GM12878 (cell line): ENCODE data around the gene AGBL3.

Experiments used
- CTCF ChIP-seq, 3 experiments: IDR thresholded peaks in 2 of 3; conservative IDR thresholded peaks in 1 of 3; 2 replicates each; pipeline ENCODE4 v1.5.1; 2011; ENCODE audit warnings: low read depth in 3 of 3, low read length in 3 of 3, mild to moderate bottlenecking in 3 of 3, control low read depth in 2 of 3, moderate library complexity in 2 of 3, inconsistent platforms in 1 of 3, mixed read lengths in 1 of 3; ENCODE audit not compliant: control insufficient read depth in 2 of 3, insufficient read depth in 1 of 3; ENCODE audit errors: extremely low read depth in 1 of 3
- HCFC1 ChIP-seq: fragments of 150-350 bp; IDR thresholded peaks from 2 replicates; pipeline ENCODE4 v1.6.1; 2014; ENCODE audit warnings: low read length
- HDAC6 ChIP-seq: fragments of 200-600 bp; sonication (generic); IDR thresholded peaks from one replicate; pipeline ENCODE4 v1.8.0; 2017; ENCODE audit warnings: antibody characterized with exemption; ENCODE audit not compliant: unreplicated experiment
- MXI1 ChIP-seq: fragments of 150-350 bp; IDR thresholded peaks from 2 replicates; pipeline ENCODE4 v1.6.1; 2011; ENCODE audit warnings: low read depth, mild to moderate bottlenecking, inconsistent platforms, low read length, improper control_type of control experiment
- PAX8 ChIP-seq: fragments of 450-650 bp; IDR thresholded peaks from 2 replicates; pipeline ENCODE4 v1.6.1; 2017; ENCODE audit warnings: mild to moderate bottlenecking, moderate library complexity
- PML ChIP-seq: IDR thresholded peaks from 2 replicates; pipeline ENCODE4 v1.6.1; 2012; ENCODE audit warnings: low read length, inconsistent platforms
- ZSCAN29 ChIP-seq: fragments of 450-650 bp; IDR thresholded peaks from 2 replicates; pipeline ENCODE4 v1.6.1; 2017; ENCODE audit warnings: mild to moderate bottlenecking, moderate library complexity

GRCh38 chr7:134938141-134938540, 48.2 kb upstream of the AGBL3 start:
- TF ChIP-seq CTCF (IDR thresholded peaks at IDR 0.05 in 2 of 3, conservative IDR thresholded peaks at IDR 0.05 in 1 of 3; ENCODE audit: control insufficient read depth in 2 of 3, extremely low read depth in 1 of 3, insufficient read depth in 1 of 3, low read depth in 3 of 3, low read length in 3 of 3) (no peak), PAX8 (no peak), ZSCAN29 (no peak), HDAC6 (no peak), MXI1 (no peak), HCFC1 (no peak), PML (no peak)
